ENCODE measurements around the gene ZWINT. TPM values are rescaled to one million over a fixed set of nuclear protein-coding genes. Genes with fewer than 3 reads are reported as not detected.

ZWINT gene
- total RNA-seq, 1 experiment from 2014 or later, result 99.1 TPM

DNA sequence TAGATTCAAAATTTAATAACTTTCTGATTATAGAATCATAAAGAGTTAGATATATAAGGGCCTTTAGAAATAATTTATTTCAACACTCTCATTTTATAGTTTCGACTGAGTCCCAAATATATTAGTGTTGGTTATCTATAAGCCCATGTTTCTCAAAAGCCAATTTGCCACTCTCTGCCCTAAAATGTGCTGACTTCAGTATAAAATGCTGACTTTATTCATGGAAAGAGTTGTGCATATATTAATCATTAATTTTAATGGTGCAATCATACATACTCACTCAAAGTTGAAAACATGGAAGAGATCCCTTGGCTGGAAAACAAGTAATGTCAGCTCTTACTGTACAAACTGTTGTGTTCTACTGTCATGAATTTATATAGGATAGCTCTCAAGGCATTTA, 19.4 kb downstream of the ZWINT start:
- H3K4me3 Mint-ChIP-seq, result no peak overlapping the region
- WGBS (ENCODE audit: extremely low coverage, insufficient read length, low lambda C conversion rate), result no CpG with 5 or more reads among the region's 1 CpG
- H3K9ac ChIP-seq (ENCODE audit: extremely low read depth, insufficient read length, low read length), result no peak overlapping the region
- H3K4ac ChIP-seq (ENCODE audit: low read depth, low read length), result no peak overlapping the region
- H3K4me2 ChIP-seq (ENCODE audit: insufficient read depth, insufficient read length, low read length), result no peak overlapping the region
- no peak overlapping the region for H3K27ac ChIP-seq (ENCODE audit: insufficient read length, low read depth, low read length)
- H3K27me3 Mint-ChIP-seq (ENCODE audit: low read depth), result no peaks in the 10 kb centered on the region
- H2BK20ac ChIP-seq (ENCODE audit: low read depth, low read length, poor library complexity, severe bottlenecking), result no peak overlapping the region
- H2BK120ac ChIP-seq (ENCODE audit: low read depth, low read length, poor library complexity, severe bottlenecking), result no peak overlapping the region
- no peak overlapping the region for H3K56ac ChIP-seq (ENCODE audit: insufficient read length, low read depth, low read length)
- TF ChIP-seq, protein P1, sequence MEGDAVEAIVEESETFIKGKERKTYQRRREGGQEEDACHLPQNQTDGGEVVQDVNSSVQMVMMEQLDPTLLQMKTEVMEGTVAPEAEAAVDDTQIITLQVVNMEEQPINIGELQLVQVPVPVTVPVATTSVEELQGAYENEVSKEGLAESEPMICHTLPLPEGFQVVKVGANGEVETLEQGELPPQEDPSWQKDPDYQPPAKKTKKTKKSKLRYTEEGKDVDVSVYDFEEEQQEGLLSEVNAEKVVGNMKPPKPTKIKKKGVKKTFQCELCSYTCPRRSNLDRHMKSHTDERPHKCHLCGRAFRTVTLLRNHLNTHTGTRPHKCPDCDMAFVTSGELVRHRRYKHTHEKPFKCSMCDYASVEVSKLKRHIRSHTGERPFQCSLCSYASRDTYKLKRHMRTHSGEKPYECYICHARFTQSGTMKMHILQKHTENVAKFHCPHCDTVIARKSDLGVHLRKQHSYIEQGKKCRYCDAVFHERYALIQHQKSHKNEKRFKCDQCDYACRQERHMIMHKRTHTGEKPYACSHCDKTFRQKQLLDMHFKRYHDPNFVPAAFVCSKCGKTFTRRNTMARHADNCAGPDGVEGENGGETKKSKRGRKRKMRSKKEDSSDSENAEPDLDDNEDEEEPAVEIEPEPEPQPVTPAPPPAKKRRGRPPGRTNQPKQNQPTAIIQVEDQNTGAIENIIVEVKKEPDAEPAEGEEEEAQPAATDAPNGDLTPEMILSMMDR (conservative IDR thresholded peaks at IDR 0.05), result no peak
- no peak overlapping the region for H3K18ac ChIP-seq (ENCODE audit: insufficient read length, low read depth, low read length)
- no peaks in the 10 kb centered on the region for H3K79me2 ChIP-seq (ENCODE audit: insufficient read depth, low read length)
- H2AFZ ChIP-seq (ENCODE audit: low read length), result no peak overlapping the region
- H3K23me2 ChIP-seq (ENCODE audit: insufficient read length, low read depth, low read length, poor library complexity, severe bottlenecking), result no peaks in the 10 kb centered on the region
- H3K27ac Mint-ChIP-seq, result no peak overlapping the region
- peaks cover 0 to 5% (median 3%) of the 10 kb centered on the region in 3 experiments; a peak in 1 of 7 replicates for H3K36me3 Mint-ChIP-seq (ENCODE audit: insufficient read depth in 1 of 3, low read depth in 3 of 3)
- H2AK5ac ChIP-seq (ENCODE audit: insufficient read length, low read length), result no peak overlapping the region
- no peaks in the 10 kb centered on the region for H3K4me1 Mint-ChIP-seq
- no peak overlapping the region for H4K91ac ChIP-seq (ENCODE audit: insufficient read length, low read depth, low read length)
- no peak overlapping the region for H2BK15ac ChIP-seq (ENCODE audit: low read depth, low read length)
- no peak overlapping the region for H3K23ac ChIP-seq (ENCODE audit: insufficient read length, low read depth, low read length)
- no peaks in the 10 kb centered on the region for H4K20me1 ChIP-seq (ENCODE audit: control insufficient read depth, insufficient read depth, insufficient read length)
- no peak overlapping the region for H3T11ph ChIP-seq (ENCODE audit: low read length)
- H2BK12ac ChIP-seq (ENCODE audit: insufficient read length, low read depth, low read length), result no peak overlapping the region
- H3K9me3 Mint-ChIP-seq, result peaks cover 5 to 8% of the 10 kb centered on the region in 2 experiments; a peak in 2 of 5 replicates
- H3K14ac ChIP-seq (ENCODE audit: insufficient read depth, low read length), result no peak overlapping the region
- H3K4me1 ChIP-seq (ENCODE audit: insufficient read depth, low read length), result no peaks in the 10 kb centered on the region
- no peak overlapping the region for H4K8ac ChIP-seq (replicated peaks; ENCODE audit: insufficient read length, low read depth, low read length)
- no peak overlapping the region for H2BK5ac ChIP-seq (ENCODE audit: insufficient read length, low read length)
- DNase-seq, result no peak
- H3K27me3 ChIP-seq (ENCODE audit: insufficient read depth, low read length), result no peaks in the 10 kb centered on the region
- H4K5ac ChIP-seq (ENCODE audit: insufficient read length, low read depth, low read length), result no peak overlapping the region
- no peaks in the 10 kb centered on the region for H3K9me3 ChIP-seq (ENCODE audit: control insufficient read depth, low read depth, low read length)
- H3K79me1 ChIP-seq (ENCODE audit: insufficient read depth, low read depth, low read length, poor library complexity, severe bottlenecking), result no peaks in the 10 kb centered on the region
